GM21515 (cell line): ENCODE data around the gene UTS2R.
"Not testable (repeated sequence)": the region's sequence is repeated elsewhere in the genome, so short reads cannot be mapped to it uniquely, and the experiment has no call there.

Experiments used
- ATAC-seq: cut with Tn5 transposase; IDR thresholded peaks from one replicate; pipeline ENCODE4 v1.9.1; 2021; ENCODE audit not compliant: unreplicated experiment

Gene UTS2R

GRCh38 chr17:82334204-82334621 lies 37.4 kb upstream of the UTS2R start:
- ATAC-seq: no peak

GRCh38 chr17:82334622-82335394 lies 36.8 kb upstream of the UTS2R start:
- ATAC-seq: no peak

DNA sequence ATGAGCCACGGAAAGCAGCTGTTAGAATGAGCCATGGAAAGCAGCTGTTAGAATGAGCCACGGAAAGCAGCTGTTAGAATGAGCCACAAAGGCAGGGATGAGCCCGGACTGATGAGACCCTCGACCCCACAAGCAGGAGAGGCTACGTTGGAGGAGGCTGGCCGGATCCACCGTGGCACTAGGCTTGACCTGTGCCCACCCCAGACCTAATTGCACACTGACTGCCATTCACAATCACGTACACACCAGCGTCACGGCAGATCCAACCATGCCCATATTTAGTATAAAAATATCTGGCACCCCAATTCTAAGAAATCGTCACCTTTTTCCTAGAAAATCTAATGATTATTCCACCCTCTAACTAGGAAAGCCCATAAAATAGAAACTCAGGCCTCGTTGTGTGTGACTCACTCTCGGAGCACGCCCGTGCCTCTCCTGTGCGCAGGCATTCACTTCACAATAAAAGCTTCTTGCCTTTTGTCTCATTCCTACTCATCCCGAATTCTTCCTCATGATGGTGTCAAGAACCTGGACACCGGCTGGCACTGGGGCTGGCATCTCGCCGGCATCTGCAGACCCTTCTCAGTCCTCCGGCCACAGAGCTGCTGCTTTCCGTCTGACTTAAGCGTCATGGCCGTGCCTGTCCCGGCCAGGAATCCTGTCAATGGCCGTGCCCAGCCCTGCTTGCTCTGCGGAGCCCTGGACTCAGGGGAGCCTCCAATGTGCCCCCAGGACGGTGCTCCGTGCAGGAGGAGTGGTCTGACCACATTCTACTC lies 32.5 kb upstream of the UTS2R start:
- no peak for ATAC-seq

GRCh38 chr17:82339634-82340580 lies 31.7 kb upstream of the UTS2R start:
- ATAC-seq: no peak

GRCh38 chr17:82342361-82343079 lies 29.0 kb upstream of the UTS2R start:
- ATAC-seq: no peak

- no peak for ATAC-seq
Observed at GRCh38 chr17:82343560-82343959, 28.0 kb upstream of the UTS2R start.

GRCh38 chr17:82344175-82344907 lies 27.2 kb upstream of the UTS2R start:
- no peak for ATAC-seq

DNA sequence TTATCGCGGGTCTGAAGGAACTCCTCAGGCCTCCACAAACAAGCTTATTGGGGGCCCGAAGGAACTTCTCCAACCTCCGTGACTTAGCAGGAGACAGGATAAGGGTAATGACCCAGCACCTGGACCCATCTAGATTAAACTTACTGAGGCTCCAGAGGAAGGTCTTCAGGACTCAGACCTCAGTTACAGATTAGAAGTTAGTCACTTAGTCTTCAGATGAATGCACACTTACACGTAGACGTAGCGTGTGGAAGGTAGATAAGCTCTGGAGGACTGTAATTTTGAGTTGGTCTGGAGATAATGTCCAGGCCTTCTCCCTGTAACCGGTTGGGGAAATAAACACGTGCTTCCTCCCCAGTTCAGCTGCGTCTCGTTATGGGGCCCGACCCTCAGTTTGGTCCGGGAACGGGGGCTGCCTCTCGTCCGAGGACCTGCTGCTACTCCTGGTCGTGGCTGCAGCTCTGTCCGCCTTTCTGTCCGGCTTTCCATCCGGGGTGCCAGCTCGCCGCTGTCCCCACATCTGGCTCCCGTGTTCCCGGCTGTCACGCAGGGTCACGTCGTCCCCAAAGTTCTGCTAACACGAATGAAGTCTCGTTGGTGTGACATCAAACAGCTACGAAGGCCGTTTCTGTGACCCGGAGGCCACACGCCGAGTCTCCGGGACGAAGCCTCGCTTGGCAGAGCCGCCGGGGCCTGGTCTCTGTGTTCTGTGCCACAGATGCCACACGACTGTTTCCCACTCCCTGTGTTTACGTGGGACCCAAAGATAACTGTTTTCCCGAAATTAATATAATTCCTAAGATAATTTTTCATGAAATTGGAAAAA lies 26.2 kb upstream of the UTS2R start:
- ATAC-seq: no peak

GRCh38 chr17:82346342-82347300 lies 24.9 kb upstream of the UTS2R start:
- ATAC-seq: no peak

DNA sequence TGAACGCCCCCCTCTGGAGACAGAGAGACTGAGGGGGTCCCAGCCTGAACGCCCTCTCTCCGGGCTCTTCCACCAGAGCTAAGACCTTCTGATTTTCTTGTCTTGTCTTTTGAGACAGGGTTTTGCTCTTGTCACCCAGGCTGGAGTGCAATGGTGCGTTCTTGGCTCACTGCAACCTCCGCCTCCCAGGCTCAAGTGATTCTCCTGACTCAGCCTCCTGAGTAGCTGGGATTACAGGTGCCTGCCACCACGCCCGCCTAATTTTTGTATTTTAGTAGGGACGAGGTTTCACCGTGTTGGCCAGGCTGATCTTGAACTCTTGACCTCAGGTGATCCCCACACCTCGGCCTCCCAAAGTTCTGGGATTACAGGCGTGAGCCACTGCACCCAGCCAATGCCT lies 23.6 kb upstream of the UTS2R start:
- not testable (repeated sequence) for ATAC-seq

- no peak for ATAC-seq
Observed at GRCh38 chr17:82348434-82348833, 23.1 kb upstream of the UTS2R start.

- ATAC-seq: no peak
Observed at GRCh38 chr17:82348866-82349265, 22.7 kb upstream of the UTS2R start.

GRCh38 chr17:82349287-82349701 lies 22.3 kb upstream of the UTS2R start:
- no peak for ATAC-seq

GRCh38 chr17:82350182-82351030 lies 21.2 kb upstream of the UTS2R start:
- ATAC-seq: no peak

DNA sequence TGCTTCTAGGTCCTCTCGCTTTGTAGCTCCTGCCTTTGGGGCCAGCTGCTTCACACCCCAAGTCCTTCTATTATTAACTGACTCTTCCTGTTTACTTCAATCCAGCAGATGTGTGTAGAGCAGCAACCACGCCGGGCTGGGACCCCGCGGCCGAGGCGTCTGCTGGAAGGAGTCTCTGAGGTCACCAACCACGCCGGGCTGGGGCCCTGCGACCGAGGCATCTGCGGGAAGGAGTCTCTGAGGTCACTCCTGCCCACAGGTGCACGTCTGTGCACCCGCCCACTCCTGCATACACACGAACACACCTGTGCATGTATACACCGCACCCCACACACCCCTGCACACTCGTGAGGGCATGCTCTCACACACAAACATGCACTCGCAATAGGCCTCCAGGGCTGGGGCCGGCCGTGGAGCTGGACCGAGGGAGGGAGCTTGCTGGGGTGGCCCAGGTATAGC lies 20.3 kb upstream of the UTS2R start:
- ATAC-seq: no peak

DNA sequence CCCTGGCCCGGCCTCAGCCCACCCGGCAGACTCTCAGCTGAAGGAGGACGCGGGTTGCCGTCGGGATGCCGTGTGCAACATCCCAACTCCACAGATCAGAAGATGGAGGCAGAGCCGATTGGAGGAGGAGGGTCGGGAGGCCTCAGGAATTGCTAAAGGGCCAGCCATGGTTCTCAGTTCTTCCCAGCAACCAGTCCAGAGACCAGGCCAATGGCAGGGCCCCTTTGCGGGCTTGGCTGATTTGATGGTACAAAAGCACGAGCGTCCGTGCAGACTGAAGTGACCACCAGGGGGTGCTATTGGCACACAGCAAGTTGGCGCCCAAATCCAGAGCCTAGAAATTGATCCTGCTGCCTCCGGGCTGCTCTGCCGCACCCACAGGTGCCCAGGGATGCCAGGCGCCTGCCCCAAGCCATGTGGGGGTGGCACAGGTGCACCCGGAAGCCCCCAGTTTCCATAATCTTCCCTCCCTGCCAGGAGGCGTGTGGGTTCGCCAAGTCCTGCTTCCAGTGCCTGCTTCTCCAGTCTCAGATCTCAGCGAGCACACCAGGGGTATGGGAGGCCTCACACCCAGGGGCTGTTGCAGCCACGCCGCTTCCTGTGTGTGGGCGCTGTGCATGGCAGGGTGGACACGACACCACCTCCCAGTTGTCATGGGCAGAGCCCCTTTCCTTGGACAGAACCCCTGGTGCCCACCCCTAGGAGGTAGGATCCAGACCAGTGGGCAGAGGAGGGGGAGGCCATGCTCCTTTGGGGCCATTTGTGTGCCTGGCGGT lies 19.7 kb upstream of the UTS2R start:
- no peak for ATAC-seq
